B cell (primary cell): ENCODE results near the gene PNMA6A. TPM values are rescaled to one million over a fixed set of nuclear protein-coding genes. Genes with fewer than 3 reads are reported as not detected.

Experiments
- ATAC-seq: fragments of 200-7000 bp; cut with Tn5 transposase; one replicate; pipeline ENCODE4 v1.10.0; 2021; ENCODE audit warnings: low read depth, mild to moderate bottlenecking, moderate number of reproducible peaks, moderate library complexity
- CTCF ChIA-PET: fragments of 350-600 bp; sonication (Branson Sonifier 250); formaldehyde crosslinking; loops from one replicate; lab custom pipeline; 2021; ENCODE audit warnings: antibody characterized with exemption, inconsistent platforms; lab: Charles Lee
- POLR2A ChIA-PET: fragments of 350-600 bp; sonication (Branson Sonifier 250); formaldehyde crosslinking; loops from one replicate; lab custom pipeline; 2021; ENCODE audit warnings: antibody characterized with exemption; lab: Charles Lee
- DNase-seq: peaks from one replicate; pipeline ENCODE4 v3.0.0; 2013
- H2AFZ ChIP-seq: 2 replicates; pipeline ENCODE4 v1.6.1; 2012; ENCODE audit warnings: mild to moderate bottlenecking, low read depth, low read length; ENCODE audit not compliant: insufficient read depth, poor library complexity, severe bottlenecking
- H3K27ac ChIP-seq, 2 donors: 1 replicate in 1 of 2; 2 replicates in 1 of 2; pipeline ENCODE4 v1.5.1; 2012 to 2013; ENCODE audit warnings: low read length in 2 of 2, mild to moderate bottlenecking in 2 of 2, moderate library complexity in 1 of 2
- H3K27me3 ChIP-seq, 4 experiments: fragments of 200-600 bp in 1 of 4; sonication (generic) in 1 of 4; replicated peaks in 1 of 4; 1 replicate in 2 of 4; 2 replicates in 2 of 4; pipeline versions ENCODE4 v1.6.1 to v1.7.0; 2013 to 2016; ENCODE audit warnings: low read length in 3 of 4, mild to moderate bottlenecking in 2 of 4, mixed read lengths in 1 of 4, moderate library complexity in 1 of 4; ENCODE audit not compliant: insufficient read depth in 4 of 4, control insufficient read depth in 3 of 4; ENCODE audit errors: control extremely low read depth in 1 of 4
- H3K36me3 ChIP-seq, 2 experiments: replicated peaks in 1 of 2; 1 replicate in 1 of 2; 2 replicates in 1 of 2; pipeline versions ENCODE4 v1.6.1 to v1.7.1; 2013; ENCODE audit warnings: low read length in 1 of 2; ENCODE audit not compliant: insufficient read depth in 2 of 2, control insufficient read depth in 1 of 2; ENCODE audit errors: control extremely low read depth in 1 of 2, extremely low read depth in 1 of 2
- H3K4me1 ChIP-seq, 2 donors: fragments of 200-600 bp in 1 of 2; sonication (generic) in 1 of 2; 1 replicate in 1 of 2; 2 replicates in 1 of 2; pipeline versions ENCODE4 v1.5.1 to v1.6.1; 2013 to 2017; ENCODE audit warnings: low read length in 2 of 2; ENCODE audit not compliant: control insufficient read depth in 2 of 2, insufficient read depth in 2 of 2
- H3K4me2 ChIP-seq: replicated peaks from 2 replicates; pipeline ENCODE3; 2012; ENCODE audit warnings: mild to moderate bottlenecking, low read depth, low read length; ENCODE audit not compliant: poor library complexity, severe bottlenecking
- H3K4me3 ChIP-seq, 5 experiments: fragments of 200-600 bp in 1 of 5; sonication (generic) in 1 of 5; 1 replicate in 3 of 5; 2 replicates in 2 of 5; pipeline versions ENCODE4 v1.5.1 to v1.7.0; 2011 to 2016; ENCODE audit warnings: low read length in 4 of 5, mild to moderate bottlenecking in 4 of 5, low read depth in 2 of 5, control low read depth in 1 of 5, moderate library complexity in 1 of 5; ENCODE audit not compliant: insufficient read depth in 1 of 5; ENCODE audit errors: control extremely low read depth in 1 of 5, extremely low read depth in 1 of 5
- H3K79me2 ChIP-seq: fragments of 200-600 bp; sonication (generic); one replicate; pipeline ENCODE4 v1.6.0; 2016; ENCODE audit warnings: low read length; ENCODE audit not compliant: control insufficient read depth, insufficient read depth
- H3K9ac ChIP-seq: fragments of 200-600 bp; sonication (generic); 2 replicates; pipeline ENCODE4 v1.6.1; 2017; ENCODE audit warnings: mild to moderate bottlenecking, low read length, moderate library complexity
- H3K9me3 ChIP-seq, 3 donors: one replicate each; pipeline versions ENCODE4 v1.6.1 to v1.7.1; 2013; ENCODE audit warnings: low read length in 2 of 3; ENCODE audit not compliant: control insufficient read depth in 2 of 3, insufficient read depth in 1 of 3; ENCODE audit errors: control extremely low read depth in 1 of 3
- H4K20me1 ChIP-seq: 2 replicates; pipeline ENCODE4 v1.6.0; 2012; ENCODE audit warnings: mild to moderate bottlenecking, low read length; ENCODE audit not compliant: insufficient read depth, control insufficient read depth, poor library complexity, severe bottlenecking
- H3K27ac Mint-ChIP-seq: one replicate; pipeline ENCODE4 v1.8.0; 2021; ENCODE audit warnings: mixed read lengths
- H3K27me3 Mint-ChIP-seq: one replicate; pipeline ENCODE4 v1.8.0; 2021; ENCODE audit warnings: mixed read lengths
- H3K4me1 Mint-ChIP-seq: one replicate; pipeline ENCODE4 v1.8.0; 2021; ENCODE audit warnings: mixed read lengths
- H3K4me3 Mint-ChIP-seq: one replicate; pipeline ENCODE4 v1.8.0; 2021; ENCODE audit warnings: mixed read lengths
- H3K9me3 Mint-ChIP-seq: one replicate; pipeline ENCODE4 v1.8.0; 2022; ENCODE audit warnings: mixed read lengths; ENCODE audit not compliant: insufficient read depth
- CTCF ChIP-seq: fragments of 200-600 bp; IDR thresholded peaks from one replicate; pipeline ENCODE4 v1.8.0; 2022; ENCODE audit warnings: antibody characterized with exemption, mild to moderate bottlenecking
- EZH2 ChIP-seq: IDR thresholded peaks from 2 replicates; pipeline ENCODE4 v1.6.1; 2012; ENCODE audit warnings: borderline replicate concordance, low read depth, mild to moderate bottlenecking, moderate library complexity, low read length; ENCODE audit not compliant: insufficient read depth, poor library complexity, severe bottlenecking
- WGBS: methylation state at CpG from one replicate; pipeline ENCODE4 v1.1.5; 2013; ENCODE audit warnings: missing lambda C conversion rate; ENCODE audit not compliant: insufficient coverage; 5-methylcytosine and 5-hydroxymethylcytosine counted together
- intact Hi-C: fragments of 100-400 bp; cut with micrococcal nuclease; formaldehyde crosslinking; loops from one replicate; pipeline ENCODE4 v1.10.0; 2022
- polyA plus RNA-seq: library from polyadenylated mRNA; depleted of rRNA; stranded (reverse); fragments of >200 nt; gene quantifications from 2 replicates; pipeline ENCODE4 v1.2.3, GENCODE V29; 2012
- total RNA-seq, 2 donors: library from RNA; stranded (reverse); fragments of 120-200 nt in 1 of 2; gene quantifications; 1 replicate in 1 of 2; 2 replicates in 1 of 2; pipeline versions ENCODE4 v1.2.3 to v1.2.4, GENCODE V29; 2013 to 2022

Gene PNMA6A
- total and polyA plus RNA-seq, 2 donors (not counting 1 experiment from before 2014, with no cell fraction given), result 0.12 to 0.20 TPM

GRCh38 chrX:153029162-153029561 is 43.1 kb upstream of the PNMA6A start:
- Histone ChIP-seq H3K79me2 (no peaks in the 10 kb centered on the region), H3K4me2 (no peak overlapping the region), H3K4me1 (peaks cover 0 to 13% of the 10 kb centered on the region in 2 donors), H2AFZ (no peak overlapping the region), H3K36me3 (no peaks in the 10 kb centered on the region), H3K9me3 (peaks cover 0 to 6% (median 0%) of the 10 kb centered on the region in 3 donors), H3K27ac (no peak overlapping the region), H3K9ac (no peak overlapping the region), H4K20me1 (no peaks in the 10 kb centered on the region), H3K4me3 (no peak overlapping the region), H3K27me3 (no peaks in the 10 kb centered on the region)
- ATAC-seq (no peak), DNase-seq (no peak)
- POLR2A ChIA-PET, result no interaction called here
- H3K27me3 Mint-ChIP-seq, result no peaks in the 10 kb centered on the region
- TF ChIP-seq EZH2, result no peak
- no peak for TF ChIP-seq CTCF
- no CpG with 5 or more reads among the region's 2 CpGs for WGBS
- CTCF ChIA-PET, result no interaction called here
- no peak overlapping the region for H3K27ac Mint-ChIP-seq
- intact Hi-C loops, result no loop called here
- H3K9me3 Mint-ChIP-seq, result no peaks in the 10 kb centered on the region
- H3K4me3 Mint-ChIP-seq, result peak overlapping the region; percentile 19
- peaks cover 11% of the 10 kb centered on the region for H3K4me1 Mint-ChIP-seq

GRCh38 chrX:153029875-153030274 is 42.4 kb upstream of the PNMA6A start:
- Mint-ChIP-seq H3K9me3 (no peaks in the 10 kb centered on the region), H3K4me3 (no peak overlapping the region), H3K27ac (no peak overlapping the region), H3K4me1 (peaks cover 11% of the 10 kb centered on the region), H3K27me3 (no peaks in the 10 kb centered on the region)
- H3K4me1 ChIP-seq, result peaks cover 0 to 13% of the 10 kb centered on the region in 2 donors
- H3K9me3 ChIP-seq, result peaks cover 0 to 6% (median 0%) of the 10 kb centered on the region in 3 donors
- WGBS, result 96% methylated on average over 9 of the region's 11 CpGs
- DNase-seq, result no peak
- no peak overlapping the region for H3K4me2 ChIP-seq
- intact Hi-C loops, result no loop called here
- H3K27me3 ChIP-seq, result no peaks in the 10 kb centered on the region
- H3K4me3 ChIP-seq, result no peak overlapping the region
- H2AFZ ChIP-seq, result no peak overlapping the region
- no peak overlapping the region for H3K9ac ChIP-seq
- H4K20me1 ChIP-seq, result no peaks in the 10 kb centered on the region
- H3K36me3 ChIP-seq, result no peaks in the 10 kb centered on the region
- no peak overlapping the region for H3K27ac ChIP-seq
- ATAC-seq, result no peak
- POLR2A ChIA-PET, result no interaction called here
- CTCF ChIA-PET, result no interaction called here
- no peaks in the 10 kb centered on the region for H3K79me2 ChIP-seq
- no peak for TF ChIP-seq EZH2
- TF ChIP-seq CTCF, result no peak
